Panc1 (cell line): ENCODE measurements around the gene MYBBP1A. TPM values are rescaled to one million over a fixed set of nuclear protein-coding genes. Genes with fewer than 3 reads are reported as not detected.

Source experiments
- ATAC-seq: fragments of 200-7000 bp; cut with Tn5 transposase; 2 replicates; pipeline ENCODE4 v1.9.1; 2020; ENCODE audit warnings: mild to moderate bottlenecking, moderate library complexity
- BruUV-seq: library from RNA; stranded (reverse); fragments of 400-500 nt; replicated peaks from 2 replicates; lab custom pipeline; 2021; lab: Mats Ljungman, UMichigan
- CTCF ChIA-PET: fragments of 300-600 bp; sonication (Branson Sonifier 250); formaldehyde crosslinking; loops from one replicate; lab custom pipeline; 2022; ENCODE audit warnings: antibody characterized with exemption; lab: Charles Lee
- POLR2A ChIA-PET: fragments of 300-600 bp; sonication (Branson Sonifier 250); formaldehyde crosslinking; loops from one replicate; lab custom pipeline; 2022; ENCODE audit warnings: antibody characterized with exemption; lab: Charles Lee
- DNase-seq: peaks from one replicate; pipeline ENCODE4 v3.0.0-alpha.2; 2010; ENCODE audit warnings: low read depth, low spot score
- H3K27ac ChIP-seq: 2 replicates; pipeline ENCODE4 v1.5.1; 2011; ENCODE audit warnings: mild to moderate bottlenecking, low read length, inconsistent platforms
- H3K27me3 ChIP-seq: fragments of 200-500 bp; sonication (Bioruptor generic); 2 replicates; pipeline ENCODE4 v1.6.0; 2014; ENCODE audit warnings: low read length, inconsistent platforms; ENCODE audit not compliant: control insufficient read depth, insufficient read depth
- H3K36me3 ChIP-seq: fragments of 200-500 bp; sonication (Bioruptor generic); 2 replicates; pipeline ENCODE4 v1.5.1; 2014; ENCODE audit warnings: inconsistent platforms, mild to moderate bottlenecking, low read length, moderate library complexity; ENCODE audit not compliant: control insufficient read depth, insufficient read depth
- H3K4me1 ChIP-seq: 2 replicates; pipeline ENCODE4 v1.5.1; 2011; ENCODE audit warnings: inconsistent platforms, mild to moderate bottlenecking, low read length, moderate library complexity; ENCODE audit not compliant: control insufficient read depth, insufficient read depth
- H3K4me3 ChIP-seq, 2 experiments: 2 replicates each; pipeline ENCODE4 v1.5.1; 2011 to 2012; ENCODE audit warnings: low read depth in 2 of 2, low read length in 2 of 2, mild to moderate bottlenecking in 2 of 2, inconsistent platforms in 1 of 2, moderate library complexity in 1 of 2
- H3K9me3 ChIP-seq: fragments of 200-500 bp; sonication (Bioruptor generic); 2 replicates; pipeline ENCODE4 v1.5.1; 2014; ENCODE audit warnings: low read depth, mild to moderate bottlenecking, inconsistent platforms, low read length, moderate library complexity; ENCODE audit not compliant: control insufficient read depth, insufficient read depth
- CTCF ChIP-seq: fragments of 450-650 bp; IDR thresholded peaks from 2 replicates; pipeline ENCODE4 v1.5.1; 2017; ENCODE audit warnings: mild to moderate bottlenecking
- POLR2AphosphoS5 ChIP-seq: IDR thresholded peaks from 2 replicates; pipeline ENCODE4 v1.6.1; 2012; ENCODE audit warnings: mild to moderate bottlenecking, low read depth, low read length, moderate library complexity
- REST ChIP-seq, 2 experiments: IDR thresholded peaks; 2 replicates each; pipeline ENCODE4 v1.6.1; 2011 to 2012; ENCODE audit warnings: low read depth in 2 of 2, control low read depth in 1 of 2, low read length in 1 of 2, mild to moderate bottlenecking in 1 of 2, moderate library complexity in 1 of 2; ENCODE audit not compliant: insufficient read depth in 1 of 2
- SIN3A ChIP-seq: IDR thresholded peaks from 2 replicates; pipeline ENCODE4 v1.6.1; 2012; ENCODE audit warnings: low read depth, mild to moderate bottlenecking, low read length, moderate library complexity, borderline replicate concordance; ENCODE audit not compliant: insufficient read depth
- TCF7L2 ChIP-seq: IDR thresholded peaks from 2 replicates; pipeline ENCODE4 v1.6.1; 2011; ENCODE audit warnings: mild to moderate bottlenecking, low read depth, low read length, inconsistent platforms
- in situ Hi-C: cut with HindIII; loops from 2 replicates; pipeline ENCODE4 v1.10.0; 2016; ENCODE audit warnings: low sequenced_read_pairs, low pct_unique_long_range_greater_than_20kb
- intact Hi-C: fragments of 100-400 bp; cut with micrococcal nuclease; formaldehyde crosslinking; loops from one replicate; pipeline ENCODE4 v1.10.0; 2022; ENCODE audit not compliant: unreplicated experiment
- total RNA-seq: library from RNA; stranded (reverse); gene quantifications from one replicate; pipeline ENCODE4 v1.2.1, GENCODE V29; 2021; ENCODE audit not compliant: unreplicated experiment

The MYBBP1A gene
- total RNA-seq, 1 experiment from 2014 or later: 95.6 TPM

- Histone ChIP-seq H3K36me3 (no peaks in the 10 kb centered on the region), H3K4me3 (no peak overlapping the region), H3K4me1 (no peaks in the 10 kb centered on the region), H3K9me3 (no peaks in the 10 kb centered on the region), H3K27ac (no peak overlapping the region), H3K27me3 (no peaks in the 10 kb centered on the region)
- TF ChIP-seq REST (IDR thresholded peaks at IDR 0.05; ENCODE audit: insufficient read depth in 1 of 2, low read depth in 2 of 2, low read length in 1 of 2): no peak
- TF ChIP-seq POLR2AphosphoS5: no peak
- TF ChIP-seq SIN3A: no peak
- TF ChIP-seq TCF7L2: no peak
- no peak for TF ChIP-seq CTCF
- DNase-seq (no peak), ATAC-seq (no peak)
- intact Hi-C loops: no loop called here
- ChIA-PET POLR2A (no interaction called here), CTCF (no interaction called here)
- BruUV-seq: no TSS peak
- in situ Hi-C loops: no loop called here
Measured at GRCh38 chr17:4593021-4593421, 37.8 kb upstream of the MYBBP1A start.

GRCh38 chr17:4592240-4593005 is 37.2 kb upstream of the MYBBP1A start:
- Histone ChIP-seq H3K27ac (no peak overlapping the region), H3K4me3 (no peak overlapping the region), H3K9me3 (no peaks in the 10 kb centered on the region), H3K4me1 (no peaks in the 10 kb centered on the region), H3K36me3 (no peaks in the 10 kb centered on the region), H3K27me3 (no peaks in the 10 kb centered on the region)
- TF ChIP-seq CTCF (no peak), REST (IDR thresholded peaks at IDR 0.05; ENCODE audit: insufficient read depth in 1 of 2, low read depth in 2 of 2, low read length in 1 of 2) (no peak), SIN3A (no peak), TCF7L2 (no peak), POLR2AphosphoS5 (no peak)
- in situ Hi-C loops (no loop called here), intact Hi-C loops (no loop called here)
- BruUV-seq: no TSS peak
- ChIA-PET POLR2A (no interaction called here), CTCF (no interaction called here)
- ATAC-seq (no peak), DNase-seq (no peak)
